HL-60/S4 (cell line): ENCODE measurements around the gene UQCRQ.

ENCODE experiments used
- in situ Hi-C: fragments of 300-500 bp; cut with MboI; formaldehyde crosslinking; loops from 2 replicates; pipeline ENCODE4 v1.14.3; 2022; ENCODE audit warnings: low sequenced_read_pairs

Gene UQCRQ

DNA sequence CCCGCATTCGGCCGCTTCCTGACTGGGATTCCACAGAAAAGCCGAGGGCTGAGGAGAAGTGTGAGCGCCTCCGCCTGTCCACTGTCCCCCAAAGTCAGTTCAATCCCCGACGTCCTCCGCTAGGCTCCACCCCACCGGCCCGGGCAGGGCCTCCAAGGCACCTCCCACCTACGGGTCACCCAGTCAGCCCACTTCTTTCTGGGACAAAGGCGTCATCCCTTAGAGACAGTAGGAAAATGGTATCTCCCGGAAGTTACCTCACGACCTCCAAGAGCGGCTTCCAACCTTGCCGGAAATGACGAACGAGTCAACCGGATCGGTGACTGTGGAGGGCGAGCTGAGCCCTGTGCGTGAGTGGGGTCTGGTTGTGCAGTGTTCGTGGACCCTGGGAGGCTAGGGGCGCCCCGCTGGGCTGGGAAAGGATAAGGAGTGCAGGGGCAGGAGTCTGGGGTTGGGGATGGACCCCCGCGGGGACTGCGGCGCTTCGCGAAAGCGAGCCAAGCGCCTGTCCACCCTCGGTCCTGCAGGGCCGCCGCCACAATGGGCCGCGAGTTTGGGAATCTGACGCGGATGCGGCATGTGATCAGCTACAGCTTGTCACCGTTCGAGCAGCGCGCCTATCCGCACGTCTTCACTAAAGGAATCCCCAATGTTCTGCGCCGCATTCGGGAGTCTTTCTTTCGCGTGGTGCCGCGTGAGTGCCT, at the start of gene UQCRQ, which contains the start of gene GDF9:
TSS of gene UQCRQ (plus strand) at position 301 of the 704 bp plus-strand sequence. CDS start at position 541, 240 bp downstream.
TSS of gene GDF9 (minus strand) at position 128 of the 704 bp plus-strand sequence. CDS start 1,936 bp downstream, outside the sequence.
- in situ Hi-C loops, result no loop called here

DNA sequence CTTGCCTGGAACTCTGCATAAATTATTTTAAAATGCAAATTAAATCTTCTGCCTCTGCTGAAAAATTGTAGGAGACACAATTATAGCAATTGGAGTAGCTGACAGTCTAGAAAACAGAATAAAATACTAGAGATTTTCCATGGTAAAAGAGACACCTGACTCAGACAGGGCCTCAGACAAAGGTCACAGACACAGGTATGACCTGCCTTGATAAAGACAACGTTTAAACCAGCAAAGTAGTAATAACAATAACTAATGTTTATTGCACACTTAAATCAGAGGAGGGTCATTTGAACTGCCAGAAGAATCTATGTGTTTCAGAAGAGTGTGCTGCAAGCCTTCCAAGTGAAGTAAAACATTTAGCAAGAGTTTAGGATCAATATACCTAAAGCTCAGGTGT, 49.4 kb upstream of the UQCRQ start:
- in situ Hi-C loops, result loop anchor here (25.0 kb wide), 2 partner anchors 280 to 455 kb away; partner anchors contain the start of genes IL5 and SLC22A5

DNA sequence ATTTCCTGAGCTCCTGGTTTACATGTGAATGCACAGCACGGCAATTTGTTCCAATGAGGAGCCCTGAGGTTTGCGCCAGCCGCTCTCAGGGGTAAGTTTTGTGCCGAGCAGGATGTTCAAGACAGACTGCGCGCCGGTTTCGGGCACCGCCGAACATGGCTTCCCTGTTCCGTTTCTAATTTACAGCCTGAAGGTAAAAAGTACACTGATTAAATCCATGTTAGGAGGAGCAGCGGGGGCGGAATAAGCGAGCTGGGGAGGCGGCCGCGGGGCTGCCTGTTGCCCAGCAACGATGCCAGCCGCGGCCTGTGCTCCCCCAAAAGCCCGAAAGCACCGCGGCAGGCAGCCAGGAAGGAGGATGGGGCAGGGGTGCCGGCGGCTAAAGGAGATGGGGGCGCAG, 47.0 kb upstream of the UQCRQ start:
- in situ Hi-C loops, result loop anchor here (25.0 kb wide), 2 partner anchors 282 to 457 kb away; partner anchors contain the start of genes IL5 and SLC22A5

DNA sequence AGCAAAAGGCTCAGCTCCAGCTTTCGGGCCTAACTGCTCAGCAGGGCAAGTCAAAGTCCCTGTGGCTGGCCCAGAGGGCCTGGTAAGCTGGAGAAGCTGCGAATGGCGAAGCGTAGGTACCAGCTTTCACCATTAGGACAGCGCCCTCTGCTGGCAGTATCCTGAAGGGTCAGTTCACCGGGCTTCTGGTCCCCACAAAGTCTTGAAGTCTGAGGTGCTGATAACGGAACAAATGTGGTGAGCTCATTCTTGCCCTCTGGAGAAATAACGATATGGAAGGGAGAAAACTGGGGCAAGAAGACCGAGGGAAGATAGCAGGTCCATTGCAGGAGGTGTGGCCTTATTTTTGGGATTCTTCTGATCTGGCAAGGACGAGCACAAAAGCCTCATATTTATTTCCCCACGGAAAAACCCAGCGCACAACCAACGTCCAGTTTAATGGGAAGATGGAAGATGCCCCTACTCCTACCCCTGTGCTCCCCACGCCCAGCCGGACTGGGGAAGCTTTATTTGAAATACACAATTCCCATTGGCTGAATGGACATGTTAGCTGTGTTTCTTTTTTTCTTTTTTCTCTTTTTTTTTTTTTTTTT, 46.2 kb upstream of the UQCRQ start:
- in situ Hi-C loops, result loop anchor here (25.0 kb wide), 2 partner anchors 283 to 458 kb away; partner anchors contain the start of genes IL5 and SLC22A5

DNA sequence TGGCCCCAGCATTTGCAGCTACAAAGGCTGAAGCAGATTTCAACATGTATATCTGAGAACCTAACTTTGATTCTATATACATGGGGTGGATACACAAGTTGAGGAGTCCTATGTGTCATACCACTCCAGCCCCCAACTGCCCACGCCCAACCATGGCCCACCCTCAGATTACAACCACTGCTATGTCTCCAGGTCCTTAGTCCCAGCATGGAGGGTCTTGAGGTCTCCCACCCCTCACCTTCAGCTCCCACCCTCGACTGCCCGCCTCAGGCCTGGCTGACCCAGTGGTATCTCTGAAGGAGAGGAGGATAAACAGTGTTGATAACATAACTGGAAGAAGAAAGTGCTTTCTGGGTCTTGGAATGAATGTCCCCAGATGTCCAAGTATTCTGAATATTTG, 45.1 kb upstream of the UQCRQ start:
- in situ Hi-C loops, result loop anchor here (25.0 kb wide), 2 partner anchors 284 to 459 kb away; partner anchors contain the start of genes IL5 and SLC22A5

DNA sequence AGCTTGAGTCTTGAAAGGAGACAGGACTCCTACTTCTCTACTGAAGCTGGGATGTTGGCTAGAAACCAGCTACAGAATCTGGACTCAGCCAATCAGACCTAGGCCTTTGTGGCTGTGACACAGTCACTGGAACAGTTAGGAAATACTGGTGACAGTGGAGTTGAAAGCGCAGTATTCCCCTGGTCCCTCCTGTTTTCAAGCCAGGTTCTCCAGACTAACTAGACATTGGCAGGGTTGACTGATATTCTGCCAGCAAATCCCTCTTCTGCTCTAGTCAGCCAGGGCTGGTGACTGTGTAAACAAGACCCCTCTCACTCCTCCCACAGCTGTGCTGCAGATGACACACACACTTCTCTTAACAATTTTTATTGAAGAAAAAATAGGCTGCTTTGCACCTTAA, 44.7 kb upstream of the UQCRQ start:
- in situ Hi-C loops, result loop anchor here (25.0 kb wide), 2 partner anchors 284 to 459 kb away; partner anchors contain the start of genes IL5 and SLC22A5

DNA sequence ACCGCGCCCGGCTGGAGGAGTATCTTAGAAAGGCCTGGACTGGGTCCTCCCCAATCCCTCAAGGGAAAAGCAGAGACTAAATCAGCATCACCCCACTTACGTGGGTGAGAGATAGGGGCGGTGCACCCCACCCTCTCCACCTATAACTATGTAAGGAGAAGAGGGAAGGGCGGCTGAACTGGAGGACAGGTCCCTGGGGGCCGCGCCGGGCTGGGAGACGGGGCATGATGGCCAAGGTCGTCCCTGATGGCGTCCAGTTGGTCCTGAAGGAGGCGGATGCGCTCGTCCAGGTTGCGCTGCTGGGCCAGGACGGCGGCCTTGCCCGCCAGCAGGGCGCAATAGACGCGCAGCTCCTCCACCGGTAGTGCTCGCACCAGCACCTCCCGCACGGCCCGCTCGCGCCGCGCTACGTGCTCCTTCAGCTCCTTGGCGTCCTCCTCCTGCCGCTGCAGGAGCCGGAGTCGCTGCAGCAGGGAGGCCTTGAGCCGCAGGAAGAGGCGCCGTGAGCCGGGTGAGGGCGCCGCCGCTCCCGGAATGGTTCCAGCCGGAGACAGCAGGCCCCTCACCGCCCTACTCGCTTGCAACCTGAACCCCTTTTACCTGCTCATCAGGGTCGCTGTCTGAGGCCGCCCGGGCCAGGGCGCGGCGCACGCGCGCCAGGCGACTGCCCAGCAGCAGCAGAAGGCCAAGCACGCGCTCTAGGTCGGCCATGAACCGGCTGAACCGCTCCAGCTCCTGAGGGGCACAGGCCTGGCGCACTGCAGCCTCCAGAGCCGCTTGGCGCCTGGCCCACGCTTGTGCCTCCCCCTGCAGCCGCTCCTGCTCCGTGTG, 43.6 kb upstream of the UQCRQ start:
- in situ Hi-C loops, result loop anchor here (25.0 kb wide), 2 partner anchors 286 to 461 kb away; partner anchors contain the start of genes IL5 and SLC22A5

DNA sequence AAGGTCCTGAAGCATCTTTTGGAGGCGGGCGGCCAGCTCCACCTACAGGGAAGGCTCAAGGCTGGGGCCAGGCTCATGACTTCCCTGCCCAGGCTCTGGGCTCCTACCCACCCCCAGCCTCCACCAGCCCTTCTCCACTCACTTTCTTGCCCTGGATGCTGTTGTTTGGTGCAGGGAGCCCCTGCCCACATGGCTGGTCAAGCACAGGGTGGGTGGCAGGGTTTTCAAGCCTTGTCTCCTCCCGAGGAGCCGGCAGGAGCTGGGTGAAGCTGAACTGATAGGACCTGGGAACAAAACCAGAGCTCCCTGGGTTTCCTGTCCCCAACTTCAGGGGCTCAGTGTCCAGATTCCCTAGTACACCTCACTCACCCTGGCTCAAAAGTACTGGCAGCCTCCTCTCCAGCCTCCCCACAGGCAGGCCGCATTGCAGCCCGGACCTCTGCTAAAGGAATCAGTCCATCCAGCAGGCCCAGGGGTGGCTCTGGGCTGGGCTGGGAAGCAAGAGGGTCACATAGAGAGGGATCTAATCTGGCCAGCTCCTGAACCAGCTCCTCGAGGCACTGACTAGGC, 42.9 kb upstream of the UQCRQ start:
- in situ Hi-C loops, result loop anchor here (25.0 kb wide), 2 partner anchors 286 to 461 kb away; partner anchors contain the start of genes IL5 and SLC22A5

DNA sequence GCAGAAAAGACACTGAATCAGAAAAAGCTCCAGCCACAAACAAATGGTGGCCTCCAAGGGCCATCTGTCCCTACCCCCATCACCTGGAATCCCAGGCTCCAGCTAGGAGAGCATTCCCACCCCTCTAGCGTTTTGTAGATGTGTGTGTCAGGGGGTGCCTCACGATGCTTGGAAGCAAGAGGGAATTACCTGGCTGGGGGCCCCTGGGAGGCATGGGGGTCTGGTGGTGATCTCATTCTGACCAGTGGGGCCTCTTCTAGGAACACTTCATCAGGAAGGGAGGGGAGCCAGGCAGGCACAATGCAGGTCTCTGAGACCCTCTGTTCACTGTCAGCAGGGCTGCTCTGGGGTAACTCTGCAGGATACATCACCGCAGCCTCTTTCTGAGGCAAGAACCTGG, 42.0 kb upstream of the UQCRQ start:
- in situ Hi-C loops, result loop anchor here (25.0 kb wide), 2 partner anchors 287 to 462 kb away; partner anchors contain the start of genes IL5 and SLC22A5

DNA sequence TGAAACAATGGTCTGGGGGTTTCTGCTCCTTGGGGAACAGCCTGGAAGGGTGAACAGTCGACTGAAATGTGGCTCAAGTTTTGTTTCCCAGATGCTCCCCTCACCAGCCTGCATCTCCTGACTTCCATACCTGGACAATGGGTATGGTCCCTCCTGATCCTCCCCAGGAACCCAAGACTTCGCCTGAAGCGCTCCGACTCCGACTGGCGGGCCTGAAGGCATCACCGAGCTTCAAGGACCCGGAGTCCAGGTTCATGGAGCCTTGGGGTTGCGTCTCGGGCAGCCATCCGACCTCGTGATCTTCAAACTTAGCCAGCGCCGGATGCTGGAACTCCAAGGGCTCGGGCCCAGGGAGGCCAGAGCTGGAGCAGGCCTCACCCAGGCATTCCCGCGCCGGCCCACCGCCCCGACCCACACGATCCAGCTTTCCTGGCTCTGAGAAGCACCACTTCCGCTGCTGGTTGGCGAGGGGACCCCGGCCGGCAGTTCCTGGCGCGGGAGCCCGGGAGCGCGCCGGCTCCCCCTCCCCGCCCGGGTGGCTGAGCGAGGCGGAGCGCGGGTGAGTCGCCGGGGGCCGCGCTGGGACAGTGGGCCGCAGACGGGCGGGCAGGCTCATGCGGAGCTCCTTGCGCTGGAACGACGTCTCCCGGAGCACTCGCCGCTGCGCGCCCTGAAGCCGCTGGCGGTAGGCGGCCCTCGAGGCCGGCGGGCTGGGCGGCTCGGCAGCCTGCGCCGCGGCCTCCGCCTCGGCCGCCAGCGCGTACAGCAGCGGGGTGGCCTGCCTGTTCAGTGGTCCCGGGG, 41.2 kb upstream of the UQCRQ start:
- in situ Hi-C loops, result no loop called here

DNA sequence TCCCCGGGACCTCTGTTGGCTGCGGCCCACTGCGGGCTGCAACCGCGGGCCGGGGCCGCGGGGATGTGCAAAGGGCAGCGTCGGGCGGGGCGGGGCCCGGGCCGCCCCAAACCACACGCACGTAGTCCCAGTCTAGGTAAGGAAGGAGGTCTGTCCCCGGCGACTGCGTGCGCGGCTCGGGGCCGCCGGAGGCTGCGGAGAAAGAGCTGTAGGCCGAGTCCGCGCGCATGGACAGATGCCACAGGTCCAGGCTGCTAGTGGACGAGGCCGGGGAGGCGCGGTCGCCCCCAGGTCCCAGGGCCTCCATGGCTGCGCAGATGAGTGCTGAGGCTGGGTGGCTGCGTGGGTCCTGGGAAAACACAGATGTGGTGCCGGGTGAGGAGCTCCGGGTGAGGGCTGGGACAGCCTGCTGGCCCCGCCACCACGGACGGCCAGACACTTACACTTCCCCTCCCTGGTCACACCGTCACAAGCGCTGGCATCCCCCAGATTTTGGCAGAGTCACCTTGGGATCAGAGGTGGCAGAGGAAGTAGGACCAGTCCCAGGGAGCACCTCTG, 40.5 kb upstream of the UQCRQ start:
- in situ Hi-C loops, result no loop called here

DNA sequence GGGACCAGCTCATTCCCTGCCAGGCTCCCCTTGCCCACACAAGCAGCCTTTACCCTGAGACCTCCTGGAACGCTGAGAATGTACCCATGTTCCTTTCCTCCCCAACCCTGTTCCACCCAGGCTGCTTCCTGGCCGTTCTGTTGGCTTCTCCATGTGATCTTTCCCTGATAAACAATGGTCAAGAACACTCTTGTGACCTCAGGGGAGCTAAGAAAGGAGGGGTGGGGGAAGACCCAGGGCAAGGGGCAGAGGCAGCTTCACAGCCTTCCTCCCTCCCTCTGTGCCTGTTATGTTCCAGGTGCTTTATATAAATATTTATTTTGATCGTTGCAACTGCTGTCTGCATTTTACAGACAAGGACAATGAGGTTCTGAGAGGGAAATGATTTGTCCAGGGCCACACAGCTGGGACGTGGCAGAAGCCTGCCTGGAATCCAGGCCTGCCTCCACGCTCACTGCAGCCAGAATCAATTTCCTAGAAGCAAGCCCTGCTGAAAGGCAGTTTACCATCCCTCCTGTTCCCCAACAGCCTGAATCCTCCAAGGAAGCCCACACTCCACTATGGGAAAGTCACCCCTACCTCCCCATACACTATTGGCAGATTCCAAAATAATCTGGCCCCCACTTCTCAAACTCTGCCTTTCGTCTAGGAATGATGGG, 39.9 kb upstream of the UQCRQ start:
- in situ Hi-C loops, result no loop called here

DNA sequence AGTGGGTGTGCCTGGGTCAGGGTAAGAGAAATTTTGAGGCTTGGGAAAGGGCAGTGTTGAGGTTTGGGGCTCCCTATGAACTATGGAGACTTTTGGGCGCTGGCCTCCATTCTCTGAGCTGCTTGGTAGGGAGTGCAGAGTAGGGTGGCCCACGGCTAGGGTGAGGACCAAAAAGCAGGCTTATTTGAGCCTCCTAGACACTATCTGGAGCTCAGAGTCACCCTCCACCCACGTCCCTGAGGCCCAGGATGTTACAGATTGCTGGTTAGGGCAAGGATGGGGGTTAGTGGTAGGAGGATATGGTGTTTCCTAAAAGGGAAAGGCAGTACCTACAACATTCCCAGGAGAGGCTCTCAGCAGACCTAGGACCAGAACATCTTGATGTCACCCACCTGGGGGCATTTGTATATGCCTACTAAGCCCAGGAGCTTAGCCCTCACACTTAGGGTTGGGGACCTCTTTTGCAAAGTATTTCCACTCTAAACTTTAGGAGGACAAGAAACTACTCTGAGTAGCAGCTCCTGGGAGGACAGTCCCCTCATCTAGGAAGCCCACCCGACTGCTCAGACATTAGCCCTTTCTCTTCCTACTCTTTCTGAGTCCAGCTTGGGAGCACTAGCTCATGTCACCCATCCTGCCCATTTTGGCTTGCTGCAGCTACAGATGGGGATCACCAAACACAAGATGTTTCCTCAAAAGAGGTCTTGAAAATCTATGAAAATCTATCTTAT, 38.3 kb upstream of the UQCRQ start:
- in situ Hi-C loops, result no loop called here

DNA sequence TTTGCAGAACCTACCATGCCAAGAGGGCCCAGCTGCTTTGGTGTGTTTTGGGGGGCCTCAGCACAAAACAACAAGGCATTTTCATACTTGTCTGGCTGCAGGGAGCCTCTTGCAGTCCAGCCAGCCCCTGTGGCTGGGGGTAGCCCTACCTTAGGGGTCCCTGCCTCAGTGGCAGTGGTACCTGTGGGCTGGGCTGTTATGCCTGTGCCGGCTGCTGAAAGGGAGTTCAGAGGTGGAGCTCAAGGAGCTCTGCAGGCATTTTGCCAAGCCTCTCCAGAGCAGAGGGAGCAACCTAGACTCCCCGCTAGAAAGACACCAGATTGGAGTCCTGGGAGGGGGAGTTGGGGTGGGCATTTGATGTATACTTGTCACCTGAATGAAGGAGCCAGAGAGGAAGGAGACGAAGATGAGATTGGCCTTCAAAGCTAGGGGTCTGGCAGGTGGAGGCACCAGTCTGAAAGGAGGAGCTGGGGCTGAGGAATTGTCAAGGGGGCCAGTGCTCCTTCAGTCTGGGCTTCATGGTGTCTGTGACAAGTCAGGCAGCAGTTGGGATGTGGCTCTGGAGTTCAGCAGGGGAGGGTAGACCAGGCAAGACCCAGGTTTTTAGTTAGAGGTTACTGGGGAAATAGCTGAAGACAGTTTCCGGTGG, 37.5 kb upstream of the UQCRQ start:
- in situ Hi-C loops, result no loop called here

DNA sequence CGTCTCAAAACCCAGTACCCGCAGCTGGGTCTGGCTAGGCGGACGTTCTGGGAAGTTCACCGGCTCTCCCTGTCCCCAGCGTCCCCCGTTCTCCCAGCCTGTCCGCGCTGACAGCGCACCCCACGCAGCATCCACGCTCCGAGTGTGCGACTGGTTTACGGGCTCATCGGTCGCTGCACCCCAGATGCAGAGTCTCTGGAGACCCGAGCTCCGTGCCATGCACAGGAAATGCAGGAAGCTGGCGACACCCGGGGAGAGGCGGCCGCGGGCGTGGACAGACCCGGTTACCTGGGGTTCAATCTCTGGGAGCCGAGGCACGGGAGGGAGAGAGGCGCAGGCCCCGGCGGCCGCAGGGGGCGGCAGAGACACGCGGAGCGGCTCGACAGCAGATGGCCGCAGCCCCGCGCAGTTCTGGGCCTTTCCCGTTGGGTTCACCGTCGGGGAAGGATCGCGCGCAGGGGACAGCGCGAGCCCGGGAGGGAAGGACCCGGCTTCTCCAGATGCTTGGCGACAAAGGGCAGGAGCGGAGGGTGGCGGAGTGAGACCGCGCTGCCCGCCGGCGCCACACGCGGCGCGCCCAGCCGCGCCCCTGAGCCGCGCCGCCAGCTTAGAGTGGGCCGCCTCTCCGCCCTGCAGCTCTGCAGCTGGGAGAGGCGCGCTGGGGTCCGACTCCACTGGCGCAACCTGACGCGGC, 36.6 kb upstream of the UQCRQ start:
- in situ Hi-C loops, result no loop called here

DNA sequence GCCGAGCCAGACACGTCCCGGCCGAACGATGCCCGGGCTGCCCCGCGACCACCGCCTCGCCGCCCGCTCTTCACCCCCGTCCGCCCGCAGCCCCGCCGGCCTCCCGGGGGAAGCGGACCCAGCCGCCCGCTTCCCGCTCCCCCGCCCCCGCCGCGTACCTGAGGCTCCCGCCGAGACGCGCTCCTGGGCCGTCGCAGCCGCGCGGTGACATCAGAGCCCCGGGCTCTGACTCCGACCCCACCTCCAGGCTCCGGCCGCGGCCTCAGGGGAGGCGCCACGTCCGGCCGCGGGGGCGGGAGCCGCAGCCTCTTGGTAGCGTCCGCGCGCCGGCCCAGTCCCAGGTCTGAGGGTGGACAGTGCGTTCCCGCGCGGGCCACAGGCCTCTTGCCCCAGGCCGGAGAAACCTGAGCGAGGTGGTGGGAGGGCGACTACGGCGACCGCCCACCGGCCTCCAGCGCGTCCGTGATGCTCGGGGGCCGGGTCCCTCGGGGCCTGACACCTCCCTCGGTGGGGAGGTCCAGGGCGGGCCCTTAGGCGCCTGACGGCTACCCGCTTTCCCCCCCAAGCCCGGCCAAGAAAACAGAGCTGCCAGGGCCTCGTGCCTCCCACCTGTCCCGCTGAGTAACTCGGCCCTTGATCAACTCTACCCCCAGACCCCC, 35.9 kb upstream of the UQCRQ start, which contains the start of gene SHROOM1:
TSS of gene SHROOM1 (minus strand) at position 212 of the 659 bp plus-strand sequence. CDS start 4,507 bp downstream, outside the sequence.
- in situ Hi-C loops, result no loop called here
